Adipose tissue (tissue), 3 donors: Measurements from ENCODE around the gene MRC2. TPM values are rescaled to one million over a fixed set of nuclear protein-coding genes. Genes with fewer than 3 reads are reported as not detected.

Experiments
- H3K27ac ChIP-seq: one replicate; pipeline ENCODE4 v1.5.1; 2013; ENCODE audit warnings: low read depth, low read length
- WGBS, 3 donors: extraction: QIAGEN DNeasy Blood & Tissue Kit; methylation state at CpG; one replicate each; pipeline ENCODE4 v1.1.7; 2013; 5-methylcytosine and 5-hydroxymethylcytosine counted together
- polyA plus RNA-seq, 3 donors: library from polyadenylated mRNA; stranded (reverse); fragments of 200-250 nt; gene quantifications; one replicate each; pipeline ENCODE4 v1.2.3, GENCODE V29; 2013
- donor health status: healthy with polysubstance abuse.
- donor health status: Bipolar disorder and iron deficiency.
- donor health status: healthy.

Gene MRC2
- polyA plus RNA-seq, 3 donors: 4.1 to 52.2 (median 14.5) TPM

- WGBS, 3 donors: 0 to 1% (median 1%) methylated on average over 54 to 80 of the region's 80 CpGs
- no peak overlapping the region for H3K27ac ChIP-seq
Observed at GRCh38 chr17:62703776-62704380, 76.4 kb downstream of the MRC2 start.

- H3K27ac ChIP-seq: no peak overlapping the region
- 5 to 7% (median 6%) methylated on average over 31 of the region's 31 CpGs for WGBS, 3 donors
Observed at GRCh38 chr17:62704381-62704971, 77.0 kb downstream of the MRC2 start.

GRCh38 chr17:62705156-62705777 is 77.8 kb downstream of the MRC2 start:
- H3K27ac ChIP-seq: no peak overlapping the region
- 18 to 51% (median 43%) methylated on average over 11 of the region's 11 CpGs for WGBS, 3 donors

GRCh38 chr17:62705778-62706597 is 78.5 kb downstream of the MRC2 start:
- no peak overlapping the region for H3K27ac ChIP-seq

GRCh38 chr17:62706598-62707424 is 79.3 kb downstream of the MRC2 start:
- no peak overlapping the region for H3K27ac ChIP-seq
- 79 to 85% (median 80%) methylated on average over 20 of the region's 20 CpGs for WGBS, 3 donors

More at GRCh38 chr17:62705778-62706597, 78.5 kb downstream of the MRC2 start:
- 36 to 69% (median 58%) methylated on average over 14 of the region's 14 CpGs for WGBS, 3 donors

- no peak overlapping the region for H3K27ac ChIP-seq
- WGBS, 3 donors: 91 to 97% (median 97%) methylated on average over 9 of the region's 9 CpGs
Observed at GRCh38 chr17:62707425-62707739, 79.9 kb downstream of the MRC2 start.

DNA sequence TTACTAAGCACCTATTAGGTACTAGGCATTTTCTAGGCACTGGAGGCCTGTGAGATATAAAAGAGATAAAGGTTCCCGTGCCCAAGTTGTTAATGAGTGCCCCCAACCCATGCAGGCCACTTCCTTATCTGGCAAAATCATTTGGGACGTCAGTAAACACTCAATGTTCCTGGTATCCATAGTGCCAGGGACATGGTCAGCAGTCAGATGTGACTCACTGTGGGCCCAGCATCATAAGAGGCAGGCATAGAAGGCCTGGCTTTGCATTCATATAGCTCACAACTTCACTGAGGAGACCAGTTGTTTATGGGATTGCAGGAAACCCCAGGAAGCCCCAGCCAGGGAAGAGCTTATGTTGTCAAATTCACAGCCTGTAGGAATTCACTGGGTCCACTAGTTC is 81.1 kb downstream of the MRC2 start:
- no peak overlapping the region for H3K27ac ChIP-seq
- WGBS, 3 donors: 59 to 74% (median 73%) methylated on average over 2 of the region's 2 CpGs

DNA sequence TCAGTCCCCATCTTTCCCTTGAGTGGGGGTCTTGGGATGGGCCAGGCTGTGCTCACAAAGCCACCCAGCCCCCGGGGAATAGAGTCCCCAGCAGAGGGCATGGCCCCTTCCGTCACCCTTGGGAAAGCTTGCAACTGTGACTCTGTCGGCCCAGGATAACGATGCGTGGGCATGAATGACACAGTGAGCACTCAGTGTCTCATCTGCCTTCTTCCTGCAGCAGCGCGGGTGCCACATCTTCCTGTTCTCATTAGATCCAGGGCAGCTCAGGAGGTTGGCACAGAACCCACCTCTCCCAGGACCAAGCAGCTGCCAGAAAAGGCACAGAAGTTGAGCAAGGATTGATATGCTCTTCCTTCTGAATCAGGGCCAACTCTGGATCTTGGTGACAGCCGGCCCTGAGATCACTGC is 84.7 kb downstream of the MRC2 start:
- 61 to 76% (median 76%) methylated on average over 8 of the region's 8 CpGs for WGBS, 3 donors
- no peak overlapping the region for H3K27ac ChIP-seq

- no peak overlapping the region for H3K27ac ChIP-seq
- 79 to 90% (median 88%) methylated on average over 17 of the region's 17 CpGs for WGBS, 3 donors
Observed at GRCh38 chr17:62713086-62713881, 85.8 kb downstream of the MRC2 start.

DNA sequence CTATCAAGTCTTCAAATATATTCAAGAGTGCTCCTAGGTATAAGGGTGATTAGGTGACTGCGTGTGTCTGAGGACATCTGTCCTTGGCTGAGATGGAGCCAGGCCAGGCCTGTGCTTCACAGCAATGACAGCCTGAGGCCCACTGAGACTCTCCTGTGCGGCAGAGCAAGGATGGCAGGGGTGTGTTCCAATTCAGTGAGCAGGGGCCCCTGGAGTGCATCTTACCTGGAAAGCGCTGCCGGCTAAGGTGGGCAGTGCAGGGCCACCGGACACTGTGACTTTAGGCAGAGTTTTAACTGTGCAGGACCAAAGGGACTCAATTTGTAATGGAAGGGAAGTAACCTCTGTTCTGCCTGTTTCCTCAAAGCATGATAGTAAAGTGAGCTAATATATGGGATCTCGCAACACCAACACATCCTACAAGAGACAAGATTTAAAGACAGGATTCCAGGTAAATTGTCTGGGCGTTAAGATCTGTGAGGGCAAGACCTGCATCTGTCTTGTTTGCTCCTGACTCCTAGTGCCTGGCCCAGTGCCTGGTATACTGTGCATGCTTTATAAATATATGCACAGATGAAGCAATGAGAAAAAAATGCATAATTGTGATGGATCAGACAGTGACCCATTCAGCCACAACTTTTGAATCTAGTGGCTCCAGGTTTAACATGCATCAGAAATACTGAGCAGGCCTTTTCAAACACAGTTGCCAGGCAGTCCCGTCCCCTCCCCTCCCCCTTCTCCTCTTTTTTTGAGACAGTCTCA is 86.7 kb downstream of the MRC2 start:
- no peak overlapping the region for H3K27ac ChIP-seq
- 88 to 94% (median 92%) methylated on average over 8 of the region's 8 CpGs for WGBS, 3 donors

- H3K27ac ChIP-seq: no peak overlapping the region
- WGBS, 3 donors: 94 to 97% (median 96%) methylated on average over 18 of the region's 18 CpGs
Observed at GRCh38 chr17:62715882-62716390, 88.5 kb downstream of the MRC2 start.

DNA sequence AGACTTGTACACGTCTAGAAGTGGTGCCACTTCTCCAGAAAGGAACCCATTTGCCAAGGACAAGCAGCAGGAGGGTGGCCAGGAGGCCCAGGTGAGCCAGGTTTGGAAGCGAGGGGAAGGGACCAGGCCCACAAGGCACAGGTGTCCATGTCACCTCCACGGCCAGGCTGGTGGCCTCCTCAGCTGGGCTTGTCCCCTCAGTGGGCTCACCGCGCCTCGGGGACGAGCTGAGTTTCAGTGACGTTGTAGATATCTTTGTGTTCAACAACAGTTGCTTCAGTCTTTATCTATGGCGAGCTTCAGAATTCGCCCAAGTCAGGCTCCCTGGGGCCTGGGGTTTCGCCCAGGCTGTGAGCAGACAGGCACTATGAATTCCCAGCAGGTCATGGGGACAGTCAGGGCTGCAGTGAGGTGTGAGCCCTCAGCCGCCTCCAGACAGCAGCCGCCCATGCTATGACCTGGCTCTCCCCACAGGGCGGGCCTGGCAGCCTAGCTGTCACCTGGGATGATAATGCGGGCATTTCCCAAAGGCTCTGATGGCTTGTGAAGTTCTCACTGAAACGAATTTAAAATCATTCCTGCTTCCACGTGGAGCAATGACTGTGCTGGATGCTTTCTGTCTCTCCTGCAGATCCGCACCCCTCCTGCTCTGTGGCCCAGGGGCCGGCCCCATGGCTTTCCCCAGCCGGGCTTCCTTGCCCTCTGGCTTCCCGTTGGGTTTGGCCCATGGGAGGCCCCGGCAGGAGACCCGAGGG is 89.5 kb downstream of the MRC2 start:
- WGBS, 3 donors: 89 to 94% (median 94%) methylated on average over 23 of the region's 23 CpGs
- no peak overlapping the region for H3K27ac ChIP-seq

DNA sequence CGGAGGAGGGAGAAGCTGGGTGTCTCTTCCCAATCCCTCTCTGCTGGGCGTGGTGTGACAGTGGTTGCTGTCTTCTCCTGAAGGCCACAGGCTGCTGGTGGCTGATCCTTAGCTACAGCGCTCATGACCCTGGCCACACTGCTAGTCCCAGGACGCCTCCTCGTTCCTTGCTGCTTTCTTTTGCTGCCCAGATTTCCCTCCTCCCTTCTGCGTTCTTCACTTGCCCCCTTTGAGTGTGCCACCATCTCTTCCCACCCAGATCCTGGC is 90.1 kb downstream of the MRC2 start:
- no peak overlapping the region for H3K27ac ChIP-seq
- 93 to 95% (median 94%) methylated on average over 6 of the region's 6 CpGs for WGBS, 3 donors

GRCh38 chr17:62717889-62718288 is 90.4 kb downstream of the MRC2 start:
- H3K27ac ChIP-seq: no peak overlapping the region
- WGBS, 3 donors: 80 to 95% (median 91%) methylated on average over 8 of the region's 8 CpGs

- WGBS, 3 donors: 75 to 83% (median 82%) methylated on average over 11 of the region's 11 CpGs
- H3K27ac ChIP-seq: no peak overlapping the region
Observed at GRCh38 chr17:62718429-62718828, 91.0 kb downstream of the MRC2 start.

DNA sequence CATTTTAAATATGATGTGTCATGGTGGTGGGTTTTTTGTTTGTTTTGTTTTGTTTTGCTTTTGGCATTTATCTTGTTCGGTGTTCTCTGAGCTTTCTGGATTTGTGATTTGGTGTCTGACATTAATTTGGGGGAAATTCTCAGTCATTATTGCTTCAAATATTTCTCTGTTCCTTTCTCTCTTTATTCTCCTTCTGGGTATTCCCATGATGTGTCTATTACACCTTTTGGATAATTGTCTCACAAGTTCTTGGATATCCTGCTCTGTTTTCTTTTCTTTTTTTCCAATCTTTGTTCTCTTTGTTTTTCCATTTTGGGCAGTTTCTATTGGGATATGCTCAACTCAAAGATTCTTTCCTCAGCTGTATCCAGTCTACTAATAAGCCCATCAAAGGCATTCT is 92.1 kb downstream of the MRC2 start:
- 71 to 95% (median 91%) methylated on average over 1 of the region's 1 CpG for WGBS, 3 donors
- no peak overlapping the region for H3K27ac ChIP-seq
